Ishikawa (cell line): ENCODE data around the gene TMEM17.

Source experiments
- CEBPB ChIP-seq: IDR thresholded peaks from 2 replicates; pipeline ENCODE4 v1.6.1; 2012
- CREB1 ChIP-seq: IDR thresholded peaks from 2 replicates; pipeline ENCODE4 v1.6.1; 2012; ENCODE audit warnings: low read depth
- EGR1 ChIP-seq: IDR thresholded peaks from 2 replicates; pipeline ENCODE4 v1.6.1; 2012
- EP300 ChIP-seq: IDR thresholded peaks from 2 replicates; pipeline ENCODE4 v1.6.1; 2012; ENCODE audit warnings: borderline replicate concordance
- FOXM1 ChIP-seq: IDR thresholded peaks from 2 replicates; pipeline ENCODE4 v1.6.1; 2012; ENCODE audit warnings: low read depth, borderline replicate concordance
- MAX ChIP-seq: IDR thresholded peaks from 2 replicates; pipeline ENCODE4 v1.6.1; 2012
- NFIC ChIP-seq: IDR thresholded peaks from 2 replicates; pipeline ENCODE4 v1.6.1; 2012
- RAD21 ChIP-seq: IDR thresholded peaks from 2 replicates; pipeline ENCODE4 v1.6.1; 2012; ENCODE audit warnings: low read depth
- TAF1 ChIP-seq: IDR thresholded peaks from 2 replicates; pipeline ENCODE4 v1.6.1; 2012; ENCODE audit warnings: low read depth, mild to moderate bottlenecking
- TCF12 ChIP-seq: IDR thresholded peaks from 2 replicates; pipeline ENCODE4 v1.6.1; 2012; ENCODE audit warnings: low read depth
- TEAD4 ChIP-seq: IDR thresholded peaks from 2 replicates; pipeline ENCODE4 v1.6.1; 2012
- USF1 ChIP-seq: IDR thresholded peaks from 2 replicates; pipeline ENCODE4 v1.6.1; 2012
- YY1 ChIP-seq: IDR thresholded peaks from 2 replicates; pipeline ENCODE4 v1.6.1; 2012; ENCODE audit warnings: low read depth
- ZBTB7A ChIP-seq: IDR thresholded peaks from 2 replicates; pipeline ENCODE4 v1.6.1; 2012; ENCODE audit warnings: low read depth
- TF ChIP-seq, protein P1 (sequence below): IDR thresholded peaks from 2 replicates; pipeline ENCODE4 v1.6.1; 2012; ENCODE audit warnings: low read depth, mild to moderate bottlenecking

The TMEM17 gene

GRCh38 chr2:62499430-62500060 lies 6.5 kb downstream of the TMEM17 start:
- TF ChIP-seq EGR1 (no peak), NFIC (no peak), RAD21 (no peak), MAX (no peak), TCF12 (no peak), TAF1 (no peak), FOXM1 (no peak), YY1 (no peak)

DNA sequence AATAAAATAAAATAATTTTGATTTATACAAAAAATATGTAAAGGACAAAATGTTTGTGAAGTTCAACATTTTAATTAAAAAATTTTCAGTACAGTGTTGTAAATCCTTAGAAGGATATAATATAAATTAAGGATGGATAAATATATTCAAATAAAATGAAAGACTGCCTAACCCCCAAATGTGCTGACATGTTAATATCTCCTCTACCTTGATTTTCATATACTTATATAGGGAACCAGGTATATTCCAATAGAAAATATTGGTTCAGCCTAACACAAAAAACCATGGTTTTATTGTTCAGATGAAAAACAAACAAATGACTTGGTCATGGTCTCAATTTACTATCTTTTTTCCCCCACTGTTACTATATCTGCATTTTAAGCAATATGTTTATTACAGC lies 7.3 kb downstream of the TMEM17 start:
- TF ChIP-seq TCF12 (no peak), TAF1 (no peak), FOXM1 (no peak), EGR1 (no peak), ZBTB7A (no peak), CREB1 (no peak), USF1 (no peak), NFIC (no peak), YY1 (no peak), TEAD4 (no peak), MAX (no peak), RAD21 (no peak), EP300 (no peak), CEBPB (no peak)
- TF ChIP-seq, protein P1, sequence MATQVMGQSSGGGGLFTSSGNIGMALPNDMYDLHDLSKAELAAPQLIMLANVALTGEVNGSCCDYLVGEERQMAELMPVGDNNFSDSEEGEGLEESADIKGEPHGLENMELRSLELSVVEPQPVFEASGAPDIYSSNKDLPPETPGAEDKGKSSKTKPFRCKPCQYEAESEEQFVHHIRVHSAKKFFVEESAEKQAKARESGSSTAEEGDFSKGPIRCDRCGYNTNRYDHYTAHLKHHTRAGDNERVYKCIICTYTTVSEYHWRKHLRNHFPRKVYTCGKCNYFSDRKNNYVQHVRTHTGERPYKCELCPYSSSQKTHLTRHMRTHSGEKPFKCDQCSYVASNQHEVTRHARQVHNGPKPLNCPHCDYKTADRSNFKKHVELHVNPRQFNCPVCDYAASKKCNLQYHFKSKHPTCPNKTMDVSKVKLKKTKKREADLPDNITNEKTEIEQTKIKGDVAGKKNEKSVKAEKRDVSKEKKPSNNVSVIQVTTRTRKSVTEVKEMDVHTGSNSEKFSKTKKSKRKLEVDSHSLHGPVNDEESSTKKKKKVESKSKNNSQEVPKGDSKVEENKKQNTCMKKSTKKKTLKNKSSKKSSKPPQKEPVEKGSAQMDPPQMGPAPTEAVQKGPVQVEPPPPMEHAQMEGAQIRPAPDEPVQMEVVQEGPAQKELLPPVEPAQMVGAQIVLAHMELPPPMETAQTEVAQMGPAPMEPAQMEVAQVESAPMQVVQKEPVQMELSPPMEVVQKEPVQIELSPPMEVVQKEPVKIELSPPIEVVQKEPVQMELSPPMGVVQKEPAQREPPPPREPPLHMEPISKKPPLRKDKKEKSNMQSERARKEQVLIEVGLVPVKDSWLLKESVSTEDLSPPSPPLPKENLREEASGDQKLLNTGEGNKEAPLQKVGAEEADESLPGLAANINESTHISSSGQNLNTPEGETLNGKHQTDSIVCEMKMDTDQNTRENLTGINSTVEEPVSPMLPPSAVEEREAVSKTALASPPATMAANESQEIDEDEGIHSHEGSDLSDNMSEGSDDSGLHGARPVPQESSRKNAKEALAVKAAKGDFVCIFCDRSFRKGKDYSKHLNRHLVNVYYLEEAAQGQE, result no peak

DNA sequence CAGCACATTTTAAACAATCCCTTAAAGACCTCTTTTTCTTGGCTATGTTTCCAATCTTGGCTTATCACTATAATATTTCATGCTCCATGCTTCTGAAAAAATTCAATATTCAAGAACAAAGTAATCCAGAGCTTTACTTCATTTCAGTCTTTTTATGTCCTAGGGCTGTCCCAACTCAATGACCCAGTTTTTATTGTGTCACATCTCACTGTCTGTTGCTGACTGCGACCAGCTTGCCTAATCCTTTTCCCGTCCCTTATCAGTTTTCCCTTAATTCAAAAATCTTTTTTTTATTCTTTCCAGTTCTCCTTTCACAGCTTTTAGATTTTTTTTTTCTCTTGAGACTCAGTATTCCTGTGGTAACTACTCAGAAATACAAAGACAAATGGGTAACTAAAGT lies 10.2 kb downstream of the TMEM17 start:
- TF ChIP-seq, protein P1, result no peak
- no peak for TF ChIP-seq YY1
- TF ChIP-seq FOXM1, result no peak
- TF ChIP-seq ZBTB7A, result no peak
- no peak for TF ChIP-seq EP300
- TF ChIP-seq USF1, result no peak
- no peak for TF ChIP-seq TEAD4
- no peak for TF ChIP-seq TAF1
- TF ChIP-seq CEBPB, result no peak
- no peak for TF ChIP-seq MAX
- TF ChIP-seq TCF12, result no peak
- TF ChIP-seq NFIC, result no peak
- no peak for TF ChIP-seq RAD21
- no peak for TF ChIP-seq CREB1
- TF ChIP-seq EGR1, result no peak

DNA sequence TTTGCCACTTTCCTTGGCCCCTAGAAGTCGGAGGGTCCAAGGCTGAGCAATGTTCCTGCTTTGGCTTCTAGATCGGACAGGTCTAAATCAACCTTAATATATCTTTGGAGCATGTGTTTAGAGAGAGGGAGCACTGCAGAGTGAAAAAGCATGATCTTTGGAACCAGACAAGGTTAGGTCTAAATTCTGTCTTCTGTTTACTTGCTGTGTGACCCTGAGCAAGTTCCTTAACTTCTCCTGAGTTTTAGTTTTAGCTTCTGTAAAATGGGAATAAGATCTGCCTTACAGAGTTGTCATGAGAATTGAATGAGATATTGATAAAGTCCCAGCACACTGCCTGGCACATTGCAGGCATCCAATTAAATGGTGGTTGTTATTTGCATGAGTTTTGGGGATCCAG lies 13.9 kb downstream of the TMEM17 start:
- no peak for TF ChIP-seq CEBPB
- TF ChIP-seq MAX, result no peak
- TF ChIP-seq ZBTB7A, result no peak
- no peak for TF ChIP-seq FOXM1
- TF ChIP-seq EGR1, result no peak
- TF ChIP-seq TCF12, result no peak
- TF ChIP-seq RAD21, result no peak
- TF ChIP-seq, protein P1, result no peak
- no peak for TF ChIP-seq YY1
- TF ChIP-seq TEAD4, result no peak
- TF ChIP-seq EP300, result no peak
- TF ChIP-seq CREB1, result no peak
- TF ChIP-seq USF1, result no peak
- no peak for TF ChIP-seq NFIC
- TF ChIP-seq TAF1, result no peak
